Activated CD8-positive, alpha-beta memory T cell treated with anti-CD3 and anti-CD28 coated beads for 4 hours (primary cell): ENCODE results near the gene NOVA2.
"Not testable (repeated sequence)": the region's sequence is repeated elsewhere in the genome, so short reads cannot be mapped to it uniquely, and the experiment has no call there.

ENCODE experiments used
- DNase-seq, 2 donors: peaks; one replicate each; pipeline ENCODE4 v3.0.0-alpha.2; 2020; ENCODE audit warnings: low read depth in 2 of 2

The NOVA2 gene

DNA sequence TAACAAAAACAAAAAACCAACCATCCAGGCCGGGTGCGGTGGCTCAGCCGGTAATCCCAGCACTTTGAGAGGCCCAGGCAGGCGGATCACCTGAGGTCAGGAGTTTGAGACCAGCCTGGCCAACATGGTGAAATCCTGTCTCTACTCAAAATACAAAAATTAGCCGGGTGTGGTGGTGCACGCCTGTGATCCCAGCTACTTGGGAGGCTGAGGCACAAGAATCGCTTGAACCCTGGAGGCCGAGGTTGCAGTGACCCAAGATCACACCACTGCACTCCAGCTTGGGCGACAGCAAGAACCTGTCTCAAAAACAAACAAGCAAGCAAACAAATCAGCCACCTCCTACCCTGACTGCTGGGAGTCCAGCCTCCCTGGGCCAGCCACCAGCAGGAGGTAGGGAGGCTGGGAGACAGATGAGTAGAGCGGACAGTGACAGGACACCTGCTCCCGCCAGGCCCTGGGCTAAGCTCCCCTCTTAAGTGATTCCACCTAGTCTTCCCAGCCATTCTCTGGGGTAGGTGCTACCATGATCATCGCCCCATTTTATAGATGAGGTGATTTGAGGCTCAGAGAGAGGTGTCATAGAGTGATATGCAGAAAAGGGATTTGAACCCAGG is 77.6 kb downstream of the NOVA2 start:
- not testable (repeated sequence) for DNase-seq

DNA sequence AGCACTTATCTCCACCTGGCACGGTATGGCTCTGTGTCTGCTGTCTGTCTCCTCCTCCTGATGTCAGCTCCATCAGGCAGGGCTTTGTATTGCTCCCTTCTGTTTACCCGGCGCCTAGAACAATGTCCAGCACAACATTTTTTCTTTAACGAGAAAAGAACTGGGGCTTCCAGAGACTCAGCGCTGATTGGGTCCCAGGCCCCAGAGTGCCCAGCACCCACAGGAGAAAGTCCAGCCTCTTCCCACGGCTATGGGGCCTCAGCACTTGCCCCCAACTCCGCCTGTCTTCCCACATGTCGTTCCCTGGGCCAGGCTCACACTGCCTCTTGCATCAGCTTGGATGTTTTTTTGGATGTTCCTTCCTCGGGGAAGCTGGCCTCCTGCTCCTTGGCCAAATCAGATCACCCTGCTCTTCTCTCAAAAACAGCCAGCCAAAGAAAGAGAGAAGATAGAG is 78.1 kb downstream of the NOVA2 start:
- no peak for DNase-seq

DNA sequence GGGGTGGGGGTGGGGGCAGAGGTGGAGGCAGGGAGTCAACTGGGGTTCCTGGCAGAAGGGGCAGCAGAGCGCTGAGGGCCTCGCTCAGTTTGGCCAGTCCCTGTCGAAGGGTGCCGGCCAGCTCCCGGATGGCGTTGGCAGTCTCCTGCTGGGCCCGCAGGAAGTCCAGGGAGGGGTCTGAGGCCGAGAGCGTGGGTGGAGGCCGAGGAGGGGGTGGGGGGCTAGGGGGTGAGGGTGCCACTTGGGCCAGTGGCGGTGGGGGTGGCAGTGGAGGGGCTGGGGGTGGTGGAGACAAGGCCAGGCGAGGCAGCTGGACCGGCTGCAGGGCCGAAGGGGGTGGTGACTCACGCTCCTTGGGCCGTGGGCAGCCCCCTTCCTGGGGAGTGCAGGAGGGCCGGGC is 82.8 kb downstream of the NOVA2 start:
- no peak for DNase-seq

DNA sequence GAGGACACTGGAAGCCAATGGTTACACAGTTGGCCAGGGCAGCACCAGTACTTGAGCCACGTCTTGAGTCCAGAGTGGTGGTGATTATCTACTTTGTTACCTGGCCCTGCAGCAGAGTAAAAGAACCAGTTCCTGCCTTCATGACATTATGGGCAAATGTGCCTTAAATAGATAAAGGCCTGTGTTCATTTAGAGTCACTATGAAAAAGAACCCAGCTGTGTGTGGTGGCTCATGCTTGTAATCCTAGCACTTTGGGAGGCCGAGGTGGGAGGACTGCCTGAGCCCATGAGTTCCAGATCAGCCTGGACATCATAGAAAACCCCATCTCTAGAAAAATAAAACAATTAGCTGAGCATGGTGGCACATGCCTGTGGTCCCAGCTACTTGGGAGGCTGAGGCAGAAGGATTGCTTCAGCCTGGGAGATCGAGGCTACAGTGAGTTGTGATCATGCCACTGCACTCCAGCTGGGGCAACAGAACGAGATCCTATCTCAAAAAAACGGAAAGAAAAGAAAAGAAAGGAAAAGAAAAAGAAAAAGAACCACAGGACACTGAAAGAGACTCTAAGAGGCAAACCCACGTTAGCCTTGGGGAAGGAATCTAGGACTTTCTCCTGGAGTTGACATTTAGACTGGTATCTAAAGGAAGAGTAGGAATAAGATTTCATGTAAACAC is 84.3 kb downstream of the NOVA2 start:
- DNase-seq: no peak

DNA sequence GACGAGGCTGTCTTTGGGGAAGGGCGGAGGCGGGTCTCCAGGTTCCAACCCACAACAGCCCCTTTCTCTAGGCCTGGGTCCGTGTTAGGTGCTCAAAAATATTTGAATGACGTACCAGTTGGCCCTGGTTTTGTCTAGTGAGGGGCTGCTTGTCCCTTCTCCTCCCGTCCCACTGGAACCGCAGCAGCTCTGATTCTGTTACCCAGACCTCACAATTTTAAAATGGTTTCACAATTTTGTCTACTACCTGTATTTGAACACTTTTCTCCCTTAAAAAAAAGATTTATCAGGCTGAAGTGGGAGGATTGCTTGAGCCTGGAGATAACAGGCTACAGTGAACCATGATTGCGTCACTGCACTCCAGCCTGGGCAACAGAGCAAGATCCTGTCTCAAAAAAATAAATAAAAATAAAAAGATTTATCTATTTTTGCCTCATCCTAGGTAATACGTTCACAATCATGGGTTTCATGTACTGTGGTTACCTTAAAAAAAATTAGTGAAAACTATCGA is 86.4 kb downstream of the NOVA2 start:
- DNase-seq: no peak

DNA sequence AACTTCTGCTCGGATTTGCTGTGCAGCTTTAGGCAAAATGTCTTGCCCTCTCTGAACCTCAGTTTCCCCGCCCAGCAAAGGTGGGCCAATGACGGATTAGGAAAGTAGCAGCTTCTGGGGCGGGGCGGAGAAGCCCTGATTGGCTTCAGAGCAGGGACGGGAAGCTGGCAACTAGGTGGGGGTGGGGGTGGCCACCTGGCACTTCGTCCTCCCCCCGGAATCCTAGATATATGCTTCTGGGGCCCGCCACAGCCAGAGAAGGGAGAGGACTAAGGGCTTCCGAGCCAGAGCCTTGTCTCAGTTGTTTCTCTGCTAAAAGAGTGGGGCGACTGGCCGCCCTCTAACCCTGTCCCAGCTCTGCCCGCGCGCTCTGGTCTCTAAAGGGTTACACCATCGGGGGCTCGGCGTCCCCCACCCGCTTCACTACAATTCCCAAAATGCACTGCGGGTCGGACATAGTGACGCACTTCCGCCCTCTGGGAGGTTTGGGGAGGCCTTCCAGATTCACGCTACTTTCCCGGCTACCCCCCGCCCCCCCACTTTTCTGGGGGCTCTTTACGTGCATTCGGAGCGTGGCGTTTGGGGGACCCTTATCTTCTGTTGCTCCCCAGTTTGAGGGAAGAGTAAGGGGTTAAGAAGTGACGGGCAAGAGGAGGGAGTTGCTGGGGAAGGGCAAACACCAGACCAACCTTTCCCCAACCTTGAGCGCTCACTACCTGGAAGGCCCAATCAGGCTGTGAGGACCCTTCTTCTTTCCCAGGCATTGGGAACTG is 87.1 kb downstream of the NOVA2 start:
- peak; percentile 75 to 80 for DNase-seq

DNA sequence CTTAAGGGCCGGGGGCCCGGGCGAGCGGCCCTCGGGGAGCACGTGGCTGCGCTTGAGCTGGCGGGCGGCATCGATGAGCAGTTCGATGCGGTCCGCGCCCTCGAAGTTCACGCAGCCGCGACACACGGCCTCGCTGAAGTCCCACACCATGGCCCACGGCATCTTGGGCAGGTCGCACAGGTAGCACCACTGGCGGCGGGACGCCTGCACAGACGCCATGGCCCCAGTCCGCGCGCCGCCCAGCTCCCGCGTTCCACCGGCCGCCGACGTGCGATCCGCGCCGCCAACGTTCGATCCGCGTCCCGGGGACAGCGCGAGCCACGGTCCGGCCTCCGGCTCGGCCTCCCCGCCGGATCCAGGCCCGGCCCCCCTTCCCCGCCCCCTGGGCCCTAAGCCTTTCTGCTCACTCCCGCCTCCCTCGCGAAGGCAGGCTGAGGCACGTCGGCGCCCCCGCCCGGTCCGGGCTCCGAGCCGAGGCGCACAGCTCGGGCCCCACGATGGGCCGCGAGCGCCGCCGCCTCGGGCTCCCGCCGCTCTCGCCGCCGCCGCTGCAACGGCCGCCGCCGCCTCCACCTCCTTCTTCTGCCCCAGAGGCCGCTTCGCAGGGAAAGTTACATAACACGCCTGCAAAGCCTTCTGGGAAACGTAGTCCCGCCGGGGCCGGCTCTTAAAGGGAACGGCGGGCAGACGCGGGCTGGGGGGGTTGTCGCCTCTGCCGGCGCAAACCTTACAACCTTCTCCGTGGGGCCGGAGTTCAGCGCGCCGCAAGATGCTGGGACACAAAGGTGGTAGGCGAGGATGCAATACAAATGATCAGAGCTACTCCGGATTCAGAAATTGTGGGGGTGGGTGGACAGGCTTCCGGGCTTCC is 87.9 kb downstream of the NOVA2 start, which contains the start of gene IRF2BP1:
Gene IRF2BP1 (minus strand): TSS at position 586 of the 871 bp plus-strand sequence. CDS start 367 bp downstream, at position 219.
- DNase-seq: peak; percentile 71 to 76

DNA sequence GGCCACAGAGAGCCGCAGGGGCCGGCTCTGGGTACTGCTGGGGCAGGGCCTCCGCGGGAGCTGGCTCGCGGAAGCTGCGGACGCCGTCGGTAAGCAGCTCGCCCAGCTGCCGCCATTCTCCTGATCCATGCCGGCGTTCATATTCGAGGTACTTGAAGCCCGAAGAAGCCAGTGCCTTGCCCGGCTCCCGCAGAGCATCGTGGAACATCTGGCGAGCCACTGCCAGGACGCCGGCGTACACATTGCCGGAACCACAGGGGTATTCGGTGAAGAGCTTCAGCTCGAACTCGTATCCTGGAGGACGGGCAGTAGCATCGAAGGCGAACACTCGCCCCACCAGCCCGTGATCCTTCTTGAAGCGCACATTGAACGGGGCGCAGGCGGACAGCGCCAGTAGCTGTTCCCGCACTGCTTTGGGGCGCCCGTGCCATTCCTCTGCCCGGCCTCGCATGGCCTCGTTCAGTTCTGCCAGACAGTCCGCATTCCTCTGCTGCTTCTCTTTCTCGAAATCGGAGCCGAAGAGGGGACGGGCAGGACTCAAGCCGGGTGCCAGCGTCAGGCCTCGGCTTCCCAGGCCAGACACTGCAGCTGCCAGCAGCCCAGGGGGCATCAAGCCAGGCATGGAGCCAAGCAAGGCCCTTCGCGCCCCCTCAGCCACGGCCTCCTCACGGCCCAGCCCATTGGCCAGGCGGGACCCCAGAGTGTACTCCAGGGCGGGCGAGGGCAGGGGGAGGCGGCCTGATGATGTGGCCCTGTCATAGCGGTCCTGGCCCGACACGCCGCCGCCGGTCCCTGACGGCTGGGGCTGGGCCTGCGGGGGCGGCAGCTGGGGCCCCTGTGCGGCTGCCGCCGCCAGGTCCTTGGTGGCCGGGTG is 88.7 kb downstream of the NOVA2 start:
- no peak for DNase-seq

DNA sequence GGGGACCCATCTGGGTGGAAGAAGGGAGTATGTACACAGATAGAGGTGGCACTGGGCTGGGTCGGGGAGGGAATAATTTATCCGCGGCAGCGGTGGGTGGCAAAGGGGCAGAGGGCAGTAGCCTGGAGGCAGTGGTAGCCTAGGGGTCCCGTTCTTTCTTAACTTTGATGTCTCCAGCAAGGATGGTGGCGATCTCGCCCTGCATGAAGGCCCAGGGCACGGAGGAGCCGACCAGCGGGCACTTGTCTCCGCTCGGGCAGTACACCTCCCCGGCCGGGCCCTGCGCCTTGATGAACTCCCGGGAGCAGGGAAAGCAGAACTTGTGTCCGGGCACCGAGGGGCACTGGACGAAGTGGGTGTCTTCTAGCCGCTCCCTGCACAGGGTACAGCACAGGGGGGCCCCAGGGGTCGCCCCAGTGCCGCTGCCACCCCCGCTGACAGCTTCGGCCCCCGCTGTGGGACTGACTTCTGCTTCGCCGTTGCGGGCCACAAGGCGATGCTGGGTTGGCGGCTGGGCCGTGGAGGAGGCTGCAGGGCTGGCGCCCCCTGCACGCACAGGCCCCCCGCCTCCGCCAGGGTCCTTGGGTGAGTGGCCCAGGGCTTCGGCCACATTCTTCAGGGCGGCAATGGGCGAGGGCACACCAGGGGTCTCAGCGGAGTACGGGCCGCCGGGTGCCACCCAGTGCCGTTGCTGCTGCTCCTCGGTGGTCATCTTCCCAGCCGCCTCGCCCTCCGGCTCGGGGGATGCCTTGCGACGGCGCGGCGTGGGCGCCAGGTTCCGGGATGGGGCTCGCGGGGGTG is 89.6 kb downstream of the NOVA2 start:
- DNase-seq: no peak
